Measurements from ENCODE around the gene TCEAL2.

The TCEAL2 gene

DNA sequence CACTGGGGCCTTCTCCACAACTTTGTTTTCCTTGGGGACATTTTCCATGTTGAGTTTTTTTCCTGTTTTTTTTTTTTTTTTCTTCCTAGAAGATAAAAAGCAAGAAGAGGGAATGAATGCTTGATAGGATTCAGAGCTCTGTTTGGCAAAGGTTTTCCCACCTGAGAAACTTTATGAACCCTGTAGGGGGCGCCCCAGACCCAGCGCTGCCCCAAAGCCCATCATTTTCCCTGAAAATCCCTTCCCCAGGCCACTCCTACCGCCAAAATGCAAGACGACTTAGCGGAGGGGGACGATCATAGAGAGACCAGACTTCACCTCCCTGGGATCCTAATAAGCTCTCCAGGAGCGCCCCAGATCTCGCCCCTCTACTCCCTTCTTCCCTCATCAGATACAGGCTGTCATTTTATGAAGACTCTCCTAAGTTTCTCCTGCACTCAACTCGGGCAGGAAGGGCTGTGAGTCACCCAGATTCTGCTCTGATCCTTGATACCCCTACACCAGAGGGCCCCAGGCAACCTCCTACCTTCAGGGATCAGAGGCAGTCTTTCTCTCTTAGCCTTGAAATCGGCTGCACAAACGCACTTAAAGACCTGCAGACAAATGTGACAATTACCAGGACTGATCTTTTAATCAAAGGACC, 28.9 kb downstream of the TCEAL2 start:
- DNase-seq (ENCODE audit: insufficient read length, low spot score) (no peak), FAIRE-seq (no peak)
- no peak for TF ChIP-seq PAX5 (IDR thresholded peaks at IDR 0.05; ENCODE audit: insufficient read depth, low read length, severe bottlenecking)
- TF ChIP-seq SPI1 (IDR thresholded peaks at IDR 0.05; ENCODE audit: low read depth, low read length): no peak
- TF ChIP-seq POLR2A (IDR thresholded peaks at IDR 0.05; ENCODE audit: low read depth, low read length): no peak
- no peak for TF ChIP-seq TAF1 (IDR thresholded peaks at IDR 0.05; ENCODE audit: low read depth, low read length)
- no peak for TF ChIP-seq POU2F2 (IDR thresholded peaks at IDR 0.05; ENCODE audit: low read depth, low read length)
- no peak for TF ChIP-seq POLR2AphosphoS5 (IDR thresholded peaks at IDR 0.05; ENCODE audit: low read depth, low read length)

DNA sequence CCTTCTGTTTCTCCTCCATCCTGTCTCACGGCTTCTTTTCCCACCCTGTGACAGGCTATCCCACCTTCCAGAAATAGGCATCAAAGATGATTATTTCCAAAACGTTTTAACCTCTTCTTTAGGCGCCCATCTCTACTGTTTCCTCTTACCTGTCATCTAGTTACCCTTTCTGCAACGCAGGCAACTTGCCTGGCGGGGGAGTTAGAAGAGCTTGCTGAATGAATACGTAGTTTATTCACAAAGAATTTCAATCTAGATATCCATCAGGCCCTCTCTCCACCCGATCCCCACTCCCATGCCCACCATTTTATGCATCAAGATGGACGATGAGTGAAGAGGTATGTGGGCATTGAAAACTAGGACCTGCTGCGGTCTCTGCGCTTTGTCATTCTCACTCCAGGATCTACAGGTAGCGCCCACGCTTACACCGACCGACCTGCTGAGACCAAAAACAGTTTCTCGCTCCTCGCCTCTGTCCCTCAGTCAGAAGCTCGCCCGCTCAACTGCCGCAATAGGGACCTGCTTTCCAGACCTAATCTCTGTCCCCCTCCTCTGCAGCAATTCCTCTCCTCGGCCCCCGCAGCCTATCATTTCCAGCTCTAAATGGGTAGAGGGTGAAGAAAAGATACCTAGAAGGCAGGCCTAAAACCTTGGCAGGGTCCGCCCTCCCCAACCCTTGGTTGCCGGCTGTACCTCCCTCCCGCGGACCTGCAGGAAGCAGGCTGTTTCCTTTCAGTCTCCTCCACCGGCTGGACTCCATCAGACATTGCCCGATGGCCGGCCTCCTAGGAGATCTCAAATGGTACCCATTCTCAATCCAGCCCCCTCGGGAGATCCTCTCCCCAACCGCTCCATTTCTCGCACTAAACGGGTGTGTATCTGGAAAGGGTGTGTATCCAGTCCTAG, 29.7 kb downstream of the TCEAL2 start:
- no peak for DNase-seq (ENCODE audit: insufficient read length, low spot score)

DNA sequence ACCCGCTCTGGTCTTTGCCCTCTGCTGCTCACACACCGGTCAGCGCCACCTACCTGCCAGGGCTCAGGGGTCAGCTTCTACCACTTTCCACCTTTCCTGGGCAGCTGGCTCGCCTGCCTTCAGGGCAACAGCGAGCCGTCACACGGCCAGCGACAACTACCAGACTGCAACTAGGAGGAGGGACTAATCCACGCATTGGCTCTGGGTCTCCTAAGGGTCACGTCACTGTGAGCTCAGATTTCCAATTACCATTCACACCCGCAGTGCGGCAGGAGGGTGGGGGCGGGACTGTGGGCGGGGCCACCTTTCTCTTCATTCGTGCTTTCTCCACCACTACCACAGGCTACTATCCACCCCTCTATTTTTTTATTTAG, 30.3 kb downstream of the TCEAL2 start, which contains the start of gene BEX5:
Gene BEX5 (minus strand): TSS at position 172 of the 374 bp plus-strand sequence. CDS start 1,712 bp downstream, outside the sequence.
- FAIRE-seq: no peak
- no peak for TF ChIP-seq PAX5 (IDR thresholded peaks at IDR 0.05; ENCODE audit: insufficient read depth, low read length, severe bottlenecking)
- no peak for TF ChIP-seq POLR2A (IDR thresholded peaks at IDR 0.05; ENCODE audit: low read depth, low read length)
- no peak for TF ChIP-seq SPI1 (IDR thresholded peaks at IDR 0.05; ENCODE audit: low read depth, low read length)
- TF ChIP-seq POLR2AphosphoS5 (IDR thresholded peaks at IDR 0.05; ENCODE audit: low read depth, low read length): no peak
- TF ChIP-seq TAF1 (IDR thresholded peaks at IDR 0.05; ENCODE audit: low read depth, low read length): no peak
- TF ChIP-seq POU2F2 (IDR thresholded peaks at IDR 0.05; ENCODE audit: low read depth, low read length): no peak
- no peak for DNase-seq (ENCODE audit: insufficient read length, low spot score)

More for the DNA sequence above, 29.7 kb downstream of the TCEAL2 start:
- no peak for FAIRE-seq
- TF ChIP-seq POU2F2 (IDR thresholded peaks at IDR 0.05; ENCODE audit: low read depth, low read length) (no peak), PAX5 (IDR thresholded peaks at IDR 0.05; ENCODE audit: insufficient read depth, low read length, severe bottlenecking) (no peak), SPI1 (IDR thresholded peaks at IDR 0.05; ENCODE audit: low read depth, low read length) (no peak), POLR2A (IDR thresholded peaks at IDR 0.05; ENCODE audit: low read depth, low read length) (no peak), POLR2AphosphoS5 (IDR thresholded peaks at IDR 0.05; ENCODE audit: low read depth, low read length) (no peak), TAF1 (IDR thresholded peaks at IDR 0.05; ENCODE audit: low read depth, low read length) (no peak)
